ENCODE results near the gene TBC1D3L.
"Not testable (repeated sequence)": the region's sequence is repeated elsewhere in the genome, so short reads cannot be mapped to it uniquely, and the experiment has no call there.

TBC1D3L gene

GRCh38 chr17:37988960-37989359, at the start of gene TBC1D3L:
TBC1D3L (minus strand) TSS chr17:37989060; CDS start chr17:37987520, 1,540 bp downstream.
- not testable (repeated sequence) for DNase-seq

GRCh38 chr17:38003676-38004075, 14.8 kb upstream of the TBC1D3L start, which contains the start of gene TBC1D3D:
TBC1D3D (plus strand) TSS chr17:38003976; CDS start chr17:38005561, 1,585 bp downstream.
- DNase-seq, result not testable (repeated sequence)
